HS-27A (cell line): ENCODE results near the gene CNOT4.
"Not testable (repeated sequence)": the region's sequence is repeated elsewhere in the genome, so short reads cannot be mapped to it uniquely, and the experiment has no call there.

Source experiments
- DNase-seq: peaks from one replicate; pipeline ENCODE4 v3.0.0-alpha.2; 2012; ENCODE audit warnings: low read depth, missing footprints

CNOT4 gene

DNA sequence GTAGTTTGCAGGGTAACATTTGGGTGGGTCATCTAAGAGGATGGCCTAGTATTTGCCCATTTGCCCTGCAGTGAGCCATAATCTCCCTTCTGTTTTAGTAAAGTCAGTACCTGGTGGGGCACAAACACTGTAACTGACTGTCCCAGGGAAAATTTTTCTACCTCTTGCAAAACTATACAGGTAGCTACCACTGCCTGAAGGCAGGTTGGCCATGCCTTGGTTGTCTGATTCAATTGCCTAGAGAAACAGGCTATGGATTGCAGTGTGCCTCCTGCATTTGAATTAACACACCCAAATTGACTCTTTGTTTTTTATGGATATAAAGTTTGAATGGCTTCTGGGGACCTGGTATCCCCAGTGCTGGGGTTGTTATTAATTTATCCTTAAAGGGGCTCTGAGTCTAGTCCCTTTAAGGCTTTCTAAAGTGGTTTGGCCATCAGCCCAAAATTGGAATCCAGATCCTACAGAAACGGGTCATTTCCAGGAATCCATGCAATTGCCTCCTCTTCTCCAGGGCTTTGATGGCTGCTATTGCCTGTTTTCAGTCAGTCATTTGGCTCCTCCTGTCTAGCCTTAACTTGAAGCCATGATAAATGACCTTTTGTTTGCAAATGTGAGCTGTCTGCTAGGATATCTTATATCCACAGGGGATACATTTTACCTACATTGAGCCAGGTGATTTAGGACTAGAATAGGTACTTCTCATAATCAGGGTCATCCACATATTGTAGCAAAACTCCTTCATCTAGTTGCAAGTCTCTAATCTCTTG, 187.1 kb downstream of the CNOT4 start:
- no peak for DNase-seq

DNA sequence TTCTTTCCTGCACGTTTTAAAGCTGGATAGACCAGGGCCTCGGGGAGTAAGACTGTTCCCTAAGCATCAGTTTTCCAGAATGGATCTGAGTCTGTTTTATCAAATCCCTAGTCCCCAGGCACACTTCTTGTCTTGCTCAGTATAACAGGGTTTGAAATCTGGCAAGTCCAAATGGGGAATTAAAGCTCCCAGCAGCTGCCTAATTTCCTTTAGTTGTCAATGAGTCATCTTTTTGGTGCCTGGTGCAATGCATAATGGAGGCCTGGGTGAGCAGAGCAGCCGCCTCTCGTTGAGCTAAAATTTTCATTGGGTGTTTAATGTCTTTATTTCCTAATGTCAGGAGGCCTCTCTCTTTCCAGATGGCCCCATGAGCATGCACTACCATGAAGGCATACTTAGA, 188.3 kb downstream of the CNOT4 start:
- no peak for DNase-seq

DNA sequence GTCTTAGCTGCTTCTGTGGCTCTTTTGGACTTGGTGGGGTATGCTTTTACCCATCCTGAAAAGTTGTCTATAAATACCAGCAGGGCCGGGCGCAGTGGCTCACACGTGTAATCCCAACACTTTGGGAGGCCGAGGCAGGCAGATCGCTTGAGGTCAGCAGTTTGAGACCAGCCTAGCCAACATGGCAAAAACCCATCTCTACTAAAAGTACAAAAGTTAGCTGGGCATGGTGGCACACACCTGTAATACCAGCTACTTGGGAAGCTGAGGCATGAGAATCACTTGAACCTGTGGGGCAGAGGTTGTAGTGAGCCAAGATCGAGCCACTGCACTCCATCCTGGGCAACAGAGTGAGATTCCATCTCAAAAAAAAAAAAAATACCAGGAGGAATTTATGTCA, 188.9 kb downstream of the CNOT4 start:
- not testable (repeated sequence) for DNase-seq

DNA sequence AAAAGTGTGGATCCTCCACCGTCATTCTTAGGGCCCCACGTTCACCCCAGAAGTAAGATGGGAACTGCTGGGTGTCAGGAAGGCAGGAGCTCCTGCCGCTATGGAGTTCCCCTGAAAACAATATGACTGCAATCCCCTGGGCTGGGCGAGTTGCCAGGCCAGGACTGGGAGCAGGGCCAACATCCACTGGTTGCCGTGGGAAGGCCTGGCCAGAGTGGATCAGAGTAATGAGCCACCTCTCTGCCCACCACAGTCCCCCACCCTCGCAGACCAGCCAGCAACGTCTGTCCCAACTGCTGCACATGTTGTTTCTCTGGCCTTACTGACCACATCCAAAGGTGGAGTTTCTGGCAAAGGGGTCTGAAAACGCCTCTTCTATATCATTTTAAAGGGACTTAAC, 189.6 kb downstream of the CNOT4 start:
- DNase-seq: peak; percentile 35

DNA sequence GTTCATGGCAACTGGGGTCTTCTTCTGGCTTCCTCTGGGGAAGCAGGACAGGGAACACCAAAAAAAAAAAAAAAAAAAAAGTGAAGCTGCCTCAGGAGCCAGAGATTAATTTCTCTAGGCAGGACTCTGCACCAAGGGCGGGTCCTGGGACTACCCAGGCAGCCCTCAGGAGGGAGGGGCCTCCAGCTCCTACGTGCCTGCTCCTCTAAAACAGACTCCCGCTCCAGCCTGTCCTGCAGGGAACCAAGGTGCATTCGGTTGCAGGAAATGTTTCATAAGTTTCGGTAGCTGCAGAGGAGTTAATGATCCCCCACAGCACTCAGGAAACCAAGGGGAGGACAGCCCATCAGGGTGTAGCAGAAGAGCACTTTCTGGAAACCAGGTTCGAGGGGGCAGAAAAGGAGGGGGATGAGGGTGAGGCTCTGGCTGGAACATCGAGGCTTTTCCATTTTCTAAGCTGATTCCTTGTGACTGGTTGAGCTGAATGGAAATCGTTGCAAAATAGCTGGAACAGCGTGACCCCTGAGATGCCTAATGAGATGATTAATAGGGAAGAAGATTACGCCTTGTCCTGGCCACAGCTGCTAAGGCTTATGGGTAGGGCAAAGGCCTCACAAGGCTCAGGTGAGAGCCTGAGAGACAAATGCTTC, 192.1 kb downstream of the CNOT4 start:
- DNase-seq: no peak

DNA sequence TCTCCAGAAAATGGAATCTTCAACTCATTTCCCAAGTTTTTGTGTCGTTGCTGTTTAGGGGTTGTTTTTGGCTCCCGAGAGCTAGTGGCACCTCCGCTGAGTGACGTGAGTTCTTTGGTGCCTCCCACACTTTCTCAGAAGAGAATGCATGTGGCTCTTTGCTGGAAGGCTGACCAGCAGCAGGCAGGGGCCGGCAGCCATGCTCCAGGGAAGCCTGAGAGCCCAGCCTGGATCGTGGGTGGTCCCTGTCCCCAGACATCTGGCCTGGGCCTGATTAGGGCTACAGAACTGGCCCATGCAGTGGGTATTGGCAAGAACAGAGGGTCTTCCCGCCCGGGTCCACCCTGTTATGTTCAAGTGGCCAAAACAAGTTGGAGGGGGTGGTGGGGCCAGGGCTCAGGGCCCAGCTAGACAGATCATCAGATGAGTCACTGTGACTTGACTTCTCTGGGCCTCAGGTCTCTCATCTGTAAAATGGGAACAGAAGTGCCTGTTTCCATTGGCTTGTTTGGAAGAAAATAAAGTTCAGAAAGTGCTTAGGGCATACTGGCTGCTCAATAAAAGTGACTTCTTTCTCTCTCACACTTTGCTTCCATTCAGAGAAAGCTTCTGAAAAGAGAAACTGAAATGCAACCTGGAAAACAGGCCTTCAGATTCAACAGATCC, 193.1 kb downstream of the CNOT4 start:
- no peak for DNase-seq

DNA sequence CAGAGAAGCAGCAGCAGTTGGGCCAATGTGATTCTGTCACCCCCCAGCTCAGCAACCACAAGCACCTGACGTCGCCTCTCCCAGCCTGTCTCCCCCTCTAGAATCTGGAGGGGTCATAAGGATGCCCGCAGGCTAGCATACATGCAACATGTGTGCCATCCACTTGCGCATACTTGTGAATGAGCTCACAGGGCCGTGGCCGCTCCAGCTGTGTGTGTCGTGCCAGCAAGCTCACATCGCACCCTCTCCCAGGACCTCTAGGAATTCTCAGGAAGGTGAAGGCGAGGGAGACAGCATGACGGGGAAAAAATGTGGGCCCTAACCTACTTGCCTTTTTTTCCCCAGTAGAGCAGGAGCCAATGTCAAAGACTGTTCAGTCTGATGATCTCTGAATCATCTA, 195.9 kb downstream of the CNOT4 start:
- DNase-seq: no peak
